Activated CD8-positive, alpha-beta memory T cell treated with anti-CD3 and anti-CD28 coated beads for 24 hours (primary cell): ENCODE data around the gene SCGB1D1.

Experiments used
- DNase-seq: peaks from one replicate; pipeline ENCODE4 v3.0.0-alpha.2; 2020

SCGB1D1 gene

DNA sequence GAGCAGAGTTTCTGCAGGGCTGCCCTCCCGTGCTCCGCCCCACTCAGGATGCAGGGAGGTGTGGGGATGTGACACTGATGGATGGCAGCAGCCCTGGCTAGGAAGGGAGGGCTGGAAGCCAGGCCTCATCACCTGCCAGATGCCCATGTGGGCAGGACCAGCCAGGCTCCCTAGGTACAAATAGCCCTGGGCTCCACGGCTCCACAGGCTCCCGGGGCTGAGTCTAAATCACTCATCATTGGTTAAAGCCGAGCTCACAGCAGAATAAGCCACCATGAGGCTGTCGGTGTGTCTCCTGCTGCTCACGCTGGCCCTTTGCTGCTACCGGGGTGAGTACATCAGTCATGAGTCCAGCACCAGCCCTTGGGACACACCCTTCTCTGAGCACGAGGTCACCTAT, at the start of gene SCGB1D1:
SCGB1D1 (plus strand) TSS at position 206 of the 400 bp plus-strand sequence; CDS start at position 275, 69 bp downstream.
- DNase-seq = no peak

- peak; percentile 38 for DNase-seq
These were observed 49.5 kb upstream of the SCGB1D1 start for GRCh38 chr11:62140304-62141110.

GRCh38 chr11:62141111-62142042, 48.6 kb upstream of the SCGB1D1 start:
- no peak for DNase-seq

DNA sequence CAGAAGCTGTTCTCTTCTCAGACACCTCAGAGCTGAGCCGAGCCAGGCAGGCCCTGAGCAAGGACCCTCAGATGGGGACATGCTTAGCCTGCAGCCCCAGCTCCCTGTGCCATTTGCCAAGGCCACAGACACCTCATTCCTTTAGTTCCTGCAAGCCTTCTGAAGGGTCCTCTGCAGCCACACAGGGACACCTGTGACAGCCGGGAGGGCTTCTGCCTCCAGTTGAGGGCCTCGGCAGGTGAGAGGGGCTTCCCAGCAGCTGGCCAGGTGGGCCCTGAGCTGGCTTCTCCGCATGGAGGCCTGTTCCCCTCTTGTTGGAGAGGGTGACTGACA, 48.0 kb upstream of the SCGB1D1 start:
- no peak for DNase-seq

GRCh38 chr11:62142921-62143320, 47.1 kb upstream of the SCGB1D1 start:
- DNase-seq = no peak

- peak; percentile 17 for DNase-seq
These were observed 46.3 kb upstream of the SCGB1D1 start for GRCh38 chr11:62143727-62144126.

DNA sequence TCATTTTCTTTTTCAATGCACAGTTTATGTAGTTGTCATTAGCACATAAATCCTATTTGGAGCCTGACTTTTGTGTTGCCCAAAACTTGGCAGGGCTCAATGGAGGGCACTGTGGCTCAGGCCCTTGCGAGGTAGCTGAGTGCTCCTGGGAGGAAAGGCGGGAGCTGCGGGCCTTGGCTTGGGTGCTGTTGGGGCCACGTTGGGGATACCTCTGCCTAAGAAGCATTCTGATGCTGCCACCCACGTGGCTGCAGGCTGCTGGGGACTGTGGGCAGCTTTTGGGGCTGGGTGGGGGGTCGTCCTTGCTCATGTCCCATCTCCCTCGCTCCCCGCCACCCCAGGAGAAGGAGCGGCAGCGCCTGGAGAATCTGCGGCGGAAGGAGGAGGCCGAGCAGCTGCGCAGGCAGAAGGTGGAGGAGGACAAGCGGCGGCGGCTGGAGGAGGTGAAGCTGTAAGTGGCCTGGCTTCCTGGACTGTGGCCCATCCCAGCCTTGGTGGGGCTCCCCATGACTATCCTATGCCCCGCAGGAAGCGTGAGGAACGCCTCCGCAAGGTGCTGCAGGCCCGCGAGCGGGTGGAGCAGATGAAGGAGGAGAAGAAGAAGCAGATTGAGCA, 45.3 kb upstream of the SCGB1D1 start:
- DNase-seq = peak; percentile 40

- peak; percentile 46 for DNase-seq
These were observed 44.6 kb upstream of the SCGB1D1 start for GRCh38 chr11:62145261-62145871.

DNA sequence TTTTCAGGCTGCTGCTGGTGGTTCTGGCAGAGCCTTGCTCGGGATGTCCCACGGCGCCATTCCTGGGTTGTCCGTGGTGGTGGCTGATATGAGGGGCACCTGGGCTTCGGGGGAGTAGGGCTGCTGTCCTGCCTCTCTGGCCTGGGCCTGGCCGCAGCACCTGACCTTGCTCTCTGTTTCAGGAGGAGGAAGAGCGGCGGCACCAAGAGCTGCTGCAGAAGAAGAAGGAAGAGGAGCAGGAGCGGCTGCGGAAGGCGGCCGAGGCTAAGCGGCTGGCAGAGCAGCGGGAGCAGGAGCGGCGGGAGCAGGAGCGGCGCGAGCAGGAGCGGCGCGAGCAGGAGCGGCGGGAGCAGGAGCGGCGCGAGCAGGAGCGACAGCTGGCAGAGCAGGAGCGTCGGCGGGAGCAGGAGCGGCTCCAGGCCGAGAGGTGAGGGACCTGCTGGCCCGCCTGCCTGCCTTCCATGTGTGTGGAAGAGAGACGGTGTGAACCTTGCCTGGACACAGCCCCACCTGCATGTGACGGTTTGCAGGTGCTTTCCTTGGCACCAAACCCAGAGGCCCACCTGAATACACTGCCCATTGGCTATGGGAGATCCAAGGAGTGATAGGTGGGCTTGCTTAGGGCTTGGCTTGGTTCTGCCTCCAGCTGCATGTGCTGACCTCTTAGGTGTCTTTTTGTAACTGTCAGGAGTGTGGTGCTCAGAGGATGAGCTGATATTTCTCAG, 43.4 kb upstream of the SCGB1D1 start:
- peak; percentile 35 for DNase-seq

GRCh38 chr11:62147545-62147944, 42.5 kb upstream of the SCGB1D1 start:
- peak; percentile 26 for DNase-seq

DNA sequence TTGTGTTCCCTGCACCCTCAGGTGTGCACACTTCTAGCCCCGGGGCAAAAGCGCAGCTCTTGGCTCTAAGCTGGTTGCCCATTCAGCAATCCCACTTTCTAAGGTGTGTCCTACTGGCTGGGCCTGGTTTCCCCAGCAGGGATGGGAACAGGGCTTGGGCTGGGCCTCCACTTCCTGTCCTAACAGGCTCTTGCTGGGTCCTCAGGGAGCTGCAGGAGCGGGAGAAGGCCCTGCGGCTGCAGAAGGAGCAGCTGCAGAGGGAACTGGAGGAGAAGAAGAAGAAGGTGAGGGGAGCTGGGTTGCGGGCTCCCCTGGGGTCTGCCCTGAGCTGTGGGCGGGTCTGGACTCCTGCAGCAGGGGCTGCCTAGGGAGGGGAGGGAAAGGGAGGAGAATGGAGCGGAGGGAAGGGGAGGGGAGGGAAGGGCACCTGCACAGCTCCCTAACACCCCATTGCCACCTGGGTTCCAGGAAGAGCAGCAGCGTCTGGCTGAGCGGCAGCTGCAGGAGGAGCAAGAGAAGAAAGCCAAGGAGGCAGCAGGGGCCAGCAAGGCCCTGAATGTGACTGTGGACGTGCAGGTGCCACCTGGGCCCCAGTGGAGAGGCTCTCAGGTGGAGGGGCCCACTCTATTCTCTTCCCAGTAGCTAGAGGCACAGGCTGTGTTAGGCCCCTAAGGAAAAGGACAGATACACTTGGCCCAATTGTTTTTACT, 41.6 kb upstream of the SCGB1D1 start:
- DNase-seq = peak; percentile 46

GRCh38 chr11:62149986-62150886, 39.8 kb upstream of the SCGB1D1 start:
- DNase-seq = peak; percentile 33

- DNase-seq = peak; percentile 44
These were observed 38.9 kb upstream of the SCGB1D1 start for GRCh38 chr11:62150887-62151736.

DNA sequence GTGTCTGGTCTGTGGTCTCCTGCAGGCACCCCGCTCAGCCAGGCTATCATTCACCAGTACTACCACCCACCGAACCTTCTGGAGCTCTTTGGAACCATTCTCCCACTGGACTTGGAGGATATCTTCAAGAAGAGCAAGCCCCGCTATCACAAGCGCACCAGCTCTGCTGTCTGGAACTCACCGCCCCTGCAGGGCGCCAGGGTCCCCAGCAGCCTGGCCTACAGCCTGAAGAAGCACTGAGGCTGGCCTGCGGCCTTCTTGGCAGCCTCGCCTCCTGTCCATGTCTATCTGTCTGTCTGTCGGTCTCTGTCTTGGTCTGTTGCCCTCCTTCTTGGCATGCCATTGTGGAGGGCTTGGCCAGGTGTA, 38.3 kb upstream of the SCGB1D1 start:
- peak; percentile 26 for DNase-seq

GRCh38 chr11:62152245-62153086, 37.5 kb upstream of the SCGB1D1 start:
- peak; percentile 32 for DNase-seq

GRCh38 chr11:62153087-62153395, 37.0 kb upstream of the SCGB1D1 start:
- no peak for DNase-seq

DNA sequence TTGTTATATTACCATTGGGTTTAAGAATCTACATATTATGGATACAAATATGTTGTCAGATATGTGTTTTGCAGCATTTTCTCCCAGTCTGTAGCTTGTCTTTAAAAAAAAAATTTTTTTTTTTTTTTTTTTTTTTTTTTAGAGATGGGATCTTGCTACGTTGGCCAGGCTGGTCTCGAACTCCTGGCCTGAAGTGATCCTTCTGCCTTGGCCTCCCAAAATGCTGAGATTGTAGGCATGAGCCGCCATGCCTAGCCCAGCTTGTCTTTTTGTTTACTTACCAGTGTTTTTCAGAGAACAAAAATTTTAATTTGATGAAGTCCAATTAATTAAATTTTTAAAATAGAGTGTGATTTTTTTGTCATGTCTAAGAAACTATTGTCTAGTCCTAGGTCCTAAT, 36.4 kb upstream of the SCGB1D1 start:
- no peak for DNase-seq

DNA sequence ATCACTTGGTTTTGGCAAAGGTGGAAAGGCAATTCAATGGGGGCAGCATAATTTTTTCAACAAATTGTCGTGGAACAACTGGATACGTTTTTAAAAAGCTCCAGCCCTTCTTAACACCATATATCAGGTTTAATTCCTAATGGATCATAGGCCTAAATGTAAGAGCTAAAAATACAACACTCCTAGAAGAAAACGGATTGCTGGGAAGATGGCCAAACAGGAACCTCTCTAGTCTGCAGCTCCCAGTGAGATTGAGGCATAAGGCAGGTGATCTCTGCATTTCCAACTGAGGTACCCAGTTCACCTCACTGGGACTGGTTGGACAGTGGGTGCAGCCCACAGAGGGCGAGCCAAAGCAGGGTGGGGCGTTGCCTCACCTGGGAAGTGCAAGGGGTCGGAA, 32.4 kb upstream of the SCGB1D1 start:
- DNase-seq = no peak

DNA sequence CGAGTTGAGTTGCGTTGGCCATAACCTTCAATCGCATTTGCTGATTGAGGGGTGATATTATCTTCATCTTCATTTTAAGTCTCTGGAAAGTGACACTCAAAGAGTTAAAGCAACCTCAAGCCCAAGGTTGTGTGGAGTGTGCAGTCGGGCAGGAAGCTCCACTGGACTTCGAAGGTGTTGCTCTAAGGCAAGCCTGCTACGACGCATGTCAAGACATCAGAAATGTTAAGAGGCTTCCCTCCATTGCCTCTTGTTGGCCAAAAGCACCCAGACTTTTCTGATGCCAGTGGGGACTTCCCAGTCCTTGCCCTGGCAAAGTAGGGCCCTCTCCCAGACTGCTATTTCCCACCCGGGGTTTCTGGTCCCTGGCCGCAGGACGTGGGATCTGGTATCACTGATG, 23.6 kb upstream of the SCGB1D1 start:
- DNase-seq = no peak
